ENCODE results near the gene NKAPD1.
"Not testable (repeated sequence)": the region's sequence is repeated elsewhere in the genome, so short reads cannot be mapped to it uniquely, and the experiment has no call there.

The NKAPD1 gene

GRCh38 chr11:112073941-112074811 lies at the start of gene NKAPD1, which contains the start of gene PIH1D2:
Gene NKAPD1, plus strand, starts transcription at chr11:112074299. Its CDS starts 1,276 bp downstream, at chr11:112075575.
Gene PIH1D2, minus strand, starts transcription at chr11:112074017. Its CDS starts 843 bp downstream, at chr11:112073174.
- peak; percentile 79 for FAIRE-seq

GRCh38 chr11:112024773-112025678 lies 49.1 kb upstream of the NKAPD1 start, which contains the start of gene DLAT:
Gene DLAT, plus strand, starts transcription at chr11:112025408. Its CDS starts 65 bp downstream, at chr11:112025473.
- peak; percentile 23 for FAIRE-seq

GRCh38 chr11:112025707-112026106 lies 48.4 kb upstream of the NKAPD1 start:
- FAIRE-seq, result no peak

GRCh38 chr11:112026784-112027410 lies 47.2 kb upstream of the NKAPD1 start:
- not testable (repeated sequence) for FAIRE-seq

GRCh38 chr11:112029460-112029859 lies 44.6 kb upstream of the NKAPD1 start:
- FAIRE-seq, result no peak

GRCh38 chr11:112033902-112034301 lies 40.2 kb upstream of the NKAPD1 start:
- no peak for FAIRE-seq

GRCh38 chr11:112037527-112037926 lies 36.6 kb upstream of the NKAPD1 start:
- no peak for FAIRE-seq

GRCh38 chr11:112042161-112042960 lies 31.7 kb upstream of the NKAPD1 start:
- FAIRE-seq, result no peak

GRCh38 chr11:112042961-112043304 lies 31.2 kb upstream of the NKAPD1 start:
- no peak for FAIRE-seq

GRCh38 chr11:112044961-112045360 lies 29.1 kb upstream of the NKAPD1 start:
- FAIRE-seq, result no peak

GRCh38 chr11:112046647-112047046 lies 27.5 kb upstream of the NKAPD1 start:
- FAIRE-seq, result not testable (repeated sequence)

GRCh38 chr11:112048256-112048655 lies 25.8 kb upstream of the NKAPD1 start:
- not testable (repeated sequence) for FAIRE-seq

GRCh38 chr11:112049777-112050176 lies 24.3 kb upstream of the NKAPD1 start:
- FAIRE-seq, result no peak

- FAIRE-seq, result no peak
These were observed 23.4 kb upstream of the NKAPD1 start for GRCh38 chr11:112050721-112051120.

- FAIRE-seq, result no peak
These were observed 22.3 kb upstream of the NKAPD1 start for GRCh38 chr11:112051768-112052167.

- FAIRE-seq, result no peak
These were observed 16.9 kb upstream of the NKAPD1 start for GRCh38 chr11:112057170-112057569.

- FAIRE-seq, result no peak
These were observed 16.0 kb upstream of the NKAPD1 start for GRCh38 chr11:112058103-112058502.

- FAIRE-seq, result peak; percentile 11
These were observed 11.2 kb upstream of the NKAPD1 start for GRCh38 chr11:112062923-112063322.

- peak; percentile 79 for FAIRE-seq
These were observed 8.6 kb downstream of the NKAPD1 start for GRCh38 chr11:112082729-112083128.

GRCh38 chr11:112085822-112086421 lies 11.8 kb downstream of the NKAPD1 start:
- no peak for FAIRE-seq

- FAIRE-seq, result peak; percentile 93
These were observed 12.5 kb downstream of the NKAPD1 start, which contains the start of the genes SDHD and TIMM8B for GRCh38 chr11:112086422-112087191. Gene SDHD, plus strand, starts transcription at chr11:112086873. Its CDS starts 35 bp downstream, at chr11:112086908. Gene TIMM8B, minus strand, starts transcription at chr11:112086756. Its CDS starts 33 bp downstream, at chr11:112086723.

Measured in G401.6 (cell line).